Liver (tissue), 9 donors: Measurements from ENCODE around the gene SMIM24. TPM values are rescaled to one million over a fixed set of nuclear protein-coding genes. Genes with fewer than 3 reads are reported as not detected.

Experiments used
- DNase-seq: peaks from one replicate; pipeline ENCODE4 v3.0.0-alpha.2; 2017; ENCODE audit warnings: low spot score
- H3K27ac ChIP-seq, 2 donors: one replicate each; pipeline ENCODE4 v1.7.0; 2013; ENCODE audit warnings: inconsistent platforms in 2 of 2, low read length in 2 of 2, control low read depth in 1 of 2, low read depth in 1 of 2, mild to moderate bottlenecking in 1 of 2
- H3K27me3 ChIP-seq, 4 donors: one replicate each; pipeline versions ENCODE4 v1.6.1 to v1.7.0; 2013; ENCODE audit warnings: low read length in 3 of 4, inconsistent platforms in 1 of 4, mild to moderate bottlenecking in 1 of 4, moderate library complexity in 1 of 4; ENCODE audit not compliant: control insufficient read depth in 4 of 4, insufficient read depth in 4 of 4
- H3K36me3 ChIP-seq, 4 donors: one replicate each; pipeline versions ENCODE4 v1.6.1 to v1.7.0; 2013; ENCODE audit warnings: low read length in 3 of 4, mild to moderate bottlenecking in 3 of 4, low read depth in 1 of 4, moderate library complexity in 1 of 4; ENCODE audit not compliant: control insufficient read depth in 4 of 4, insufficient read depth in 3 of 4
- H3K4me1 ChIP-seq, 4 donors: one replicate each; pipeline versions ENCODE4 v1.6.1 to v1.7.0; 2013; ENCODE audit warnings: low read length in 3 of 4, mild to moderate bottlenecking in 3 of 4, moderate library complexity in 1 of 4; ENCODE audit not compliant: control insufficient read depth in 4 of 4, insufficient read depth in 4 of 4
- H3K4me3 ChIP-seq, 3 donors: one replicate each; pipeline versions ENCODE4 v1.6.1 to v1.7.0; 2013; ENCODE audit warnings: low read length in 3 of 3, control low read depth in 1 of 3, low read depth in 1 of 3, mild to moderate bottlenecking in 1 of 3
- H3K9ac ChIP-seq, 2 donors: one replicate each; pipeline ENCODE4 v1.7.0; 2013; ENCODE audit warnings: low read length in 2 of 2, mild to moderate bottlenecking in 2 of 2, moderate library complexity in 2 of 2, control low read depth in 1 of 2, low read depth in 1 of 2
- H3K9me3 ChIP-seq, 4 donors: one replicate each; pipeline versions ENCODE4 v1.6.1 to v1.7.0; 2013; ENCODE audit warnings: low read length in 3 of 4; ENCODE audit not compliant: control insufficient read depth in 4 of 4
- ATF3 ChIP-seq: IDR thresholded peaks from 2 replicates; pipeline ENCODE4 v1.6.1; 2016; ENCODE audit warnings: antibody characterized with exemption
- CTCF ChIP-seq: fragments of 150-350 bp; IDR thresholded peaks from 2 replicates; pipeline ENCODE4 v1.5.1; 2017; ENCODE audit warnings: improper control_type of control experiment, low read depth, low read length; ENCODE audit not compliant: missing input control
- EGR1 ChIP-seq, 2 donors: IDR thresholded peaks; 2 replicates each; pipeline ENCODE4 v1.6.1; 2016 to 2018; ENCODE audit warnings: antibody characterized with exemption in 2 of 2, low read depth in 2 of 2
- FOXA1 ChIP-seq: IDR thresholded peaks from 2 replicates; pipeline ENCODE4 v1.6.1; 2016; ENCODE audit warnings: antibody characterized with exemption
- FOXA2 ChIP-seq: IDR thresholded peaks from 2 replicates; pipeline ENCODE4 v1.6.1; 2016; ENCODE audit warnings: antibody characterized with exemption
- GABPA ChIP-seq, 2 donors: IDR thresholded peaks in 1 of 2; conservative IDR thresholded peaks in 1 of 2; 2 replicates each; pipeline ENCODE4 v1.6.1; 2016; ENCODE audit warnings: antibody characterized with exemption in 2 of 2, mild to moderate bottlenecking in 1 of 2, moderate library complexity in 1 of 2
- HNF4A ChIP-seq, 2 donors: conservative IDR thresholded peaks; 2 replicates each; pipeline ENCODE4 v1.6.1; 2016; ENCODE audit warnings: antibody characterized with exemption in 2 of 2, mild to moderate bottlenecking in 2 of 2
- HNF4G ChIP-seq: IDR thresholded peaks from 2 replicates; pipeline ENCODE4 v1.6.1; 2016; ENCODE audit warnings: antibody characterized with exemption
- JUND ChIP-seq, 2 donors: IDR thresholded peaks; 2 replicates each; pipeline ENCODE4 v1.6.1; 2016; ENCODE audit warnings: antibody characterized with exemption in 2 of 2
- MAX ChIP-seq: IDR thresholded peaks from 2 replicates; pipeline ENCODE4 v1.6.1; 2016; ENCODE audit warnings: antibody characterized with exemption
- NR2F2 ChIP-seq: IDR thresholded peaks from 2 replicates; pipeline ENCODE4 v1.6.1; 2016; ENCODE audit warnings: antibody characterized with exemption
- RAD21 ChIP-seq, 2 donors: IDR thresholded peaks; 2 replicates each; pipeline ENCODE4 v1.6.1; 2016; ENCODE audit warnings: antibody characterized with exemption in 2 of 2, mild to moderate bottlenecking in 2 of 2
- RXRA ChIP-seq, 2 donors: IDR thresholded peaks; 2 replicates each; pipeline ENCODE4 v1.6.1; 2017 to 2018; ENCODE audit warnings: antibody characterized with exemption in 2 of 2, mild to moderate bottlenecking in 1 of 2
- SP1 ChIP-seq: IDR thresholded peaks from 2 replicates; pipeline ENCODE4 v1.6.1; 2018; ENCODE audit warnings: antibody characterized with exemption, mild to moderate bottlenecking
- TAF1 ChIP-seq: conservative IDR thresholded peaks from 2 replicates; pipeline ENCODE4 v1.6.1; 2016; ENCODE audit warnings: antibody characterized with exemption, mild to moderate bottlenecking
- YY1 ChIP-seq: IDR thresholded peaks from 2 replicates; pipeline ENCODE4 v1.6.1; 2016; ENCODE audit warnings: antibody characterized with exemption, mild to moderate bottlenecking
- ZBTB33 ChIP-seq: IDR thresholded peaks from 2 replicates; pipeline ENCODE4 v1.6.1; 2016; ENCODE audit warnings: antibody characterized with exemption
- WGBS: extraction: QIAGEN DNeasy Blood & Tissue Kit; methylation state at CpG from one replicate; pipeline ENCODE4 v1.1.7; 2013; 5-methylcytosine and 5-hydroxymethylcytosine counted together
- polyA plus RNA-seq, 2 donors: library from polyadenylated mRNA; stranded (reverse) in 1 of 2; unstranded in 1 of 2; fragments of 200-250 nt in 1 of 2; fragments of >200 nt in 1 of 2; fragmentation: Nextera tagmentation in 1 of 2; extraction: Ambion mirVana in 1 of 2; gene quantifications; one replicate each; pipeline versions ENCODE4 v1.2.1 to v1.2.3, GENCODE V29; 2013 to 2015
- total RNA-seq, 2 donors: library from RNA; depleted of rRNA; stranded (reverse); fragments of >200 nt; gene quantifications; one replicate each; pipeline ENCODE4 v1.2.3, GENCODE V29; 2014
- TF ChIP-seq, protein P1 (sequence below): IDR thresholded peaks from 2 replicates; pipeline ENCODE4 v1.6.1; 2016; ENCODE audit warnings: antibody characterized with exemption, mild to moderate bottlenecking
- donor health status: healthy.
- donor health status: healthy.
- donor health status: healthy.
- donor health status: healthy.
- donor health status: healthy.

Gene SMIM24
- total and polyA plus RNA-seq, 4 donors, result 0.17 to 13.7 (median 2.8) TPM

DNA sequence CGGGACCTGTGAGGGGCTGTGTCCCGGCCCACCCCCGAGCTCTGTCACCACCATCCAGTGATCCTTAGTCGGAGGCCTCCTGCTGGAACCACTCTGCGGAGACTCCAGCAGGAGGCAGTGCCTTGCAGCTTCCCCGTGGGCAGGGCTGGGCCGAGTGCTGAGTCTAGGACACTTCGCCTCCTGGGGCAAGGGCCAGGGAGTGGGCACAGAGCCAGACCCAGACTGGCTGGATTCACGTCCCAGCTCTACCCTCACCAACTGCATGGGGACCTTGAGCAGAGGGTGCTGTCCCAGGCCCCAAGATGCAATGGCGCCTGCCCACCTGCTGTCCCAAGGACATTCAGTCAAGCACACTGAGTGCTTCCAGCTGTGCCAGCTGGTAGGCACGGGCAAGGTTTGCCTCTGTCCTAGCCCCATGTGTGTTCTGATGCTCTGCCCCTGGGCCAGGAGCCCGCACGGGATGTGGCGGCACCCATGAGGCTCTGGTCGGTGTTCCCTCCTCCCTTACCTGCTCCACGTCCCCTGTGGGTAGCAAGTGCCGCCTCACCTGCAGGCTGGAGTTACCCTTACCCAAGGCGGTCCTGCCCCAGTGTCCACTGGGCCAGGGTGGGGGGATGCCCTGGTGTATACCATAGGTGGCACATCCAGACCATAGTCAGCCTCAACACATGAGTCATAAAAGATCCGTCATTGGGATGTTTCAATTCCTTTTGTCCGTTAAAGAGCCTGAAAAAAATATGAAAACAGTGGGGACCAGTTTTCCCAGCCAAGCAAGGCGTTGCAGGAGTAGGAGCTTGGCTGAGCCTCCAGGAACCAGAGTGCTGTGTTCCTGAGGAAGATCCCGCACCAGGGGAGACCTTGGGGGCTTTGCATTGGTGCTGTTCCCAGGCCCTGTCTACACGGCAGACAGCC is 33.2 kb upstream of the SMIM24 start:
- H3K36me3 ChIP-seq, result no peaks in the 10 kb centered on the region
- TF ChIP-seq RAD21 (IDR thresholded peaks at IDR 0.05) (peak in 1 of 2 donors; percentile 30), FOXA1 (no peak), HNF4A (conservative IDR thresholded peaks at IDR 0.05) (peak; percentile 39 to 55)
- H3K27me3 ChIP-seq, result no peaks in the 10 kb centered on the region
- WGBS, result 77% methylated on average over 23 of the region's 23 CpGs
- no peaks in the 10 kb centered on the region for H3K9me3 ChIP-seq
- H3K4me1 ChIP-seq, result peaks cover 26 to 82% (median 67%) of the 10 kb centered on the region in 4 donors
- H3K27ac ChIP-seq, result no peak overlapping the region
- H3K4me3 ChIP-seq, result no peak overlapping the region
- H3K9ac ChIP-seq, result no peak overlapping the region
- DNase-seq, result no peak

DNA sequence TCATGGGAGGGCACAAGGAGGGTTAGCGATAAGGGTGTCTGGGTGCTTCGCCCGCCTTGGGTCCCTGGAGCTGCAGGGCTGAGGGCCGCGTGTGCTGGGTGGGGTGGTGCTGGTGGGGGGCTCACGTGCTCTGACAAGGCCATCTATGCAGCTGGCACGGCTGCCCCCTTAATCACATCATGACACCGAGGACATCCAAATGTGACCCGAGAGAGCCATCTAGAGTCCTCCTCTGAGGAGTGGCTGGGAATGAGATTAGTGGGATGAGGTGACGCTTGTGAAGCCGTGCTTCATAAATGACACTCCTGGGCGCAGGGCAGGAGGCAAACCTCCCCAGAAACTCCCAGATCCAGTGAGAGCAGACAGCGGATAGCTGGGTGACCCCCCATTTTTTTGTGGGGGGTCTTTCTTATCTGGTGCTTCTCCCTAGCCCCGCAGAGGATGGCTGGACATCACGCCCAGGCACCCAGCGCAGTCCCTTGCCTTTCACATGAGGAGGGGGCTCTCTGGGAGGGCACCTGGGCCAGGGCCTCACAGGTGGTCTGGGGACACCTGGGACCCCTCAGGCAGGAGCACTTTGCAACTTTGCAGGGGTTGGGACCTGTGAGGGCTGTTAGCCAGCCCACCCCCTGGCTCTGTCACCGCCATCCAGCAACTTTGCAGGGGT is 32.4 kb upstream of the SMIM24 start:
- Histone ChIP-seq H3K27me3 (no peaks in the 10 kb centered on the region), H3K4me1 (peaks cover 27 to 80% (median 65%) of the 10 kb centered on the region in 4 donors), H3K4me3 (no peak overlapping the region), H3K36me3 (no peaks in the 10 kb centered on the region), H3K9me3 (no peaks in the 10 kb centered on the region), H3K9ac (no peak overlapping the region), H3K27ac (no peak overlapping the region)
- TF ChIP-seq ATF3 (no peak), SP1 (no peak), JUND (IDR thresholded peaks at IDR 0.05) (no peak), FOXA2 (no peak), CTCF (no peak), EGR1 (IDR thresholded peaks at IDR 0.05; ENCODE audit: low read depth in 2 of 2) (no peak), TAF1 (no peak), MAX (no peak), GABPA (IDR thresholded peaks at IDR 0.05 in 1 of 2, conservative IDR thresholded peaks at IDR 0.05 in 1 of 2) (no peak), FOXA1 (no peak), ZBTB33 (no peak), NR2F2 (no peak), YY1 (no peak), HNF4A (conservative IDR thresholded peaks at IDR 0.05) (no peak), RAD21 (IDR thresholded peaks at IDR 0.05) (no peak), RXRA (IDR thresholded peaks at IDR 0.05) (no peak), HNF4G (no peak)
- TF ChIP-seq, protein P1, sequence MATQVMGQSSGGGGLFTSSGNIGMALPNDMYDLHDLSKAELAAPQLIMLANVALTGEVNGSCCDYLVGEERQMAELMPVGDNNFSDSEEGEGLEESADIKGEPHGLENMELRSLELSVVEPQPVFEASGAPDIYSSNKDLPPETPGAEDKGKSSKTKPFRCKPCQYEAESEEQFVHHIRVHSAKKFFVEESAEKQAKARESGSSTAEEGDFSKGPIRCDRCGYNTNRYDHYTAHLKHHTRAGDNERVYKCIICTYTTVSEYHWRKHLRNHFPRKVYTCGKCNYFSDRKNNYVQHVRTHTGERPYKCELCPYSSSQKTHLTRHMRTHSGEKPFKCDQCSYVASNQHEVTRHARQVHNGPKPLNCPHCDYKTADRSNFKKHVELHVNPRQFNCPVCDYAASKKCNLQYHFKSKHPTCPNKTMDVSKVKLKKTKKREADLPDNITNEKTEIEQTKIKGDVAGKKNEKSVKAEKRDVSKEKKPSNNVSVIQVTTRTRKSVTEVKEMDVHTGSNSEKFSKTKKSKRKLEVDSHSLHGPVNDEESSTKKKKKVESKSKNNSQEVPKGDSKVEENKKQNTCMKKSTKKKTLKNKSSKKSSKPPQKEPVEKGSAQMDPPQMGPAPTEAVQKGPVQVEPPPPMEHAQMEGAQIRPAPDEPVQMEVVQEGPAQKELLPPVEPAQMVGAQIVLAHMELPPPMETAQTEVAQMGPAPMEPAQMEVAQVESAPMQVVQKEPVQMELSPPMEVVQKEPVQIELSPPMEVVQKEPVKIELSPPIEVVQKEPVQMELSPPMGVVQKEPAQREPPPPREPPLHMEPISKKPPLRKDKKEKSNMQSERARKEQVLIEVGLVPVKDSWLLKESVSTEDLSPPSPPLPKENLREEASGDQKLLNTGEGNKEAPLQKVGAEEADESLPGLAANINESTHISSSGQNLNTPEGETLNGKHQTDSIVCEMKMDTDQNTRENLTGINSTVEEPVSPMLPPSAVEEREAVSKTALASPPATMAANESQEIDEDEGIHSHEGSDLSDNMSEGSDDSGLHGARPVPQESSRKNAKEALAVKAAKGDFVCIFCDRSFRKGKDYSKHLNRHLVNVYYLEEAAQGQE, result no peak
- no peak for DNase-seq
- 85% methylated on average over 17 of the region's 17 CpGs for WGBS
